Measurements from ENCODE around the gene ITSN1.
A peak's percentile ranks its signal among the peaks of the same experiment; 100 is the strongest.

ITSN1 gene

GRCh38 chr21:33682992-33683627 is 40.8 kb downstream of the ITSN1 start:
- POLR2A ChIA-PET: interaction anchor here (0.6 kb wide), 2 partner anchors 17 to 265 kb away, joined by 3 read pairs; no protein-coding TSS in a partner anchor
- CTCF ChIA-PET: interaction anchor here (1.1 kb wide), 1 partner anchor 218 kb away, joined by 4 read pairs; no protein-coding TSS in a partner anchor
- peak; percentile 66 for DNase-seq (ENCODE audit: low read depth, low spot score)
- no peak overlapping the region for H3K4me3 ChIP-seq (ENCODE audit: low read depth, low read length)
- no peak for TF ChIP-seq CTCF (IDR thresholded peaks at IDR 0.05; ENCODE audit: insufficient read depth, low read length, missing control alignments)

GRCh38 chr21:33684068-33684467 is 41.8 kb downstream of the ITSN1 start:
- POLR2A ChIA-PET: interaction anchor here (0.6 kb wide), 1 partner anchor 18 kb away, joined by 3 read pairs; no protein-coding TSS in a partner anchor
- no peak for TF ChIP-seq CTCF (IDR thresholded peaks at IDR 0.05; ENCODE audit: insufficient read depth, low read length, missing control alignments)
- CTCF ChIA-PET: interaction anchor here (1.8 kb wide), 1 partner anchor 17 kb away, joined by 5 read pairs; no protein-coding TSS in a partner anchor
- no peak for DNase-seq (ENCODE audit: low read depth, low spot score)
- no peak overlapping the region for H3K4me3 ChIP-seq (ENCODE audit: low read depth, low read length)

- TF ChIP-seq CTCF (IDR thresholded peaks at IDR 0.05; ENCODE audit: insufficient read depth, low read length, missing control alignments): no peak
- CTCF ChIA-PET: interaction anchor here (0.6 to 1.8 kb wide), 4 partner anchors 14 to 210 kb away, joined by 3 to 5 read pairs (median 4); no protein-coding TSS in a partner anchor
- POLR2A ChIA-PET: interaction anchor here (0.9 kb wide), 1 partner anchor 263 kb away, joined by 5 read pairs; no protein-coding TSS in a partner anchor
- no peak overlapping the region for H3K4me3 ChIP-seq (ENCODE audit: low read depth, low read length)
- no peak for DNase-seq (ENCODE audit: low read depth, low spot score)
Measured at GRCh38 chr21:33684923-33685560, 42.7 kb downstream of the ITSN1 start.

DNA sequence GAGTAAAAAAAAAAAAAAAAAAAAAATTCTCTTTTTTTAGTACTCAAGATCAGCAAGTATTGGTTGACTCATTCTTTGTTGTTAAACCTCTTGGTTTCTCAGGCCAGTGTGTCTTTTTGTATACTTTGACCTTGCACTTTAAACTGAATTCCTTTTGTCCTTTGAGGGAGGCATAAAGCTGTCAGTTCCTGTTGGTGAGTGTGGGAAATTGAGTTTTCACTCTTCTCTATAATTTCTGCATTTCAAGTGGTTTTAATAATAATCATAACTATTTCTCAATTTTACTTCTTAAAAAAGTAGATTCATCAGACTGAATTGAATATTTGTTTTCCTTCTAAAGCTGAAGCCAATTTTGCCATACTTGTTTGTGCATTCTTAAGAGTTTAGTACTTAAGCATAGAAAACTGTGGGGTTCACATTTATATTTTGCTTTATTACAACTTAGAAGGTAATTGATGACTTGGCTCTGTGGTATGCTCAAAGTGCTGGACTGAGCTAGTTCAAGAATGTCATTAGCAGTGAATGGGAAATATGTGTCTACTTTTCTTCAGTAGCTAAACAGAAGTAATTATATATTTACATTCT is 43.4 kb downstream of the ITSN1 start:
- no peak for TF ChIP-seq CTCF (IDR thresholded peaks at IDR 0.05; ENCODE audit: insufficient read depth, low read length, missing control alignments)
- CTCF ChIA-PET: interaction anchor here (1.5 to 1.8 kb wide), 3 partner anchors 13 to 77 kb away, joined by 3 to 5 read pairs (median 5); no protein-coding TSS in a partner anchor
- H3K4me3 ChIP-seq (ENCODE audit: low read depth, low read length): no peak overlapping the region
- DNase-seq (ENCODE audit: low read depth, low spot score): peak; percentile 64
- POLR2A ChIA-PET: interaction anchor here (0.9 kb wide), 2 partner anchors 75 to 262 kb away, joined by 4 to 5 read pairs; no protein-coding TSS in a partner anchor

DNA sequence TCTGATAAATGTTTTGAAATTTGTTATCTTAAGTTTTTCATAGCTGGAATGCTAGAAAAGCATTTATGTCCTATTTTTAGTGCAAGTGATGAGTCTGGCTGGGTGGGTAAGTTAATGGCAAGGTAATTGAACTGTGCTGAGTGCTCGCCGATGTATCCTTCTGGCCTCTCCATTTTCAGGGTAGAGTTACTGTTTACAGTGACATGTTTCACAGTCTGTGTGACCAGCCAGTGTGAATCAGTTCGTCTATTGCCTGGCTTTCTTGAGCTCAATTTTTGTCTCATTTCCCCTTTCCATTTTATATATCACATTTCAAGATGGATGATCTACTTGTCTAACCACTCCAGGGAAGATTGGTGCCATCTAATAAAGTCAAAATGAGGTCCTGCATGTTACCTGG is 44.1 kb downstream of the ITSN1 start:
- H3K4me3 ChIP-seq (ENCODE audit: low read depth, low read length): no peak overlapping the region
- DNase-seq (ENCODE audit: low read depth, low spot score): no peak
- CTCF ChIA-PET: interaction anchor here (1.5 kb wide), 1 partner anchor 77 kb away, joined by 5 read pairs; no protein-coding TSS in a partner anchor
- POLR2A ChIA-PET: interaction anchor here (0.9 kb wide), 1 partner anchor 74 kb away, joined by 4 read pairs; no protein-coding TSS in a partner anchor
- no peak for TF ChIP-seq CTCF (IDR thresholded peaks at IDR 0.05; ENCODE audit: insufficient read depth, low read length, missing control alignments)

DNA sequence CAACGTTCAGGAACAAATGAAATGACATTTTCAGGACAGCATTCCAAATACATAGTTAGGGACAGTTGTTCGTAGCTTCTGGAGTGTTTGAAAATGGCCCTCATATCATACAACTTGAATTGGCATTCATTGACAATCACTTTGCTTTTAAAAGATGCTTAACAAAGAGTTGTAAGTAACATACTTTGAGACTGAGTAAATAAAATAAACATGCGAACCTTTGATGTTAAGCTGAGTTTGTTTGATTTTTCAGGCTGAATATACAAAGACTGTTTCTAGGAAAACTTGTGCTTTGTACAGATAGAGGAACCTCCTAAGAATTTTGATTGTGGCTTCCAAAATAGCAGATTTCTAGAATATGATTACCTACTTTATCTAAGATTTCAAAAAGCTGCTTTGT is 45.3 kb downstream of the ITSN1 start:
- no peak for TF ChIP-seq CTCF (IDR thresholded peaks at IDR 0.05; ENCODE audit: insufficient read depth, low read length, missing control alignments)
- ChIA-PET POLR2A (no interaction called here), CTCF (no interaction called here)
- no peak for DNase-seq (ENCODE audit: low read depth, low spot score)
- no peak overlapping the region for H3K4me3 ChIP-seq (ENCODE audit: low read depth, low read length)

All from AG04449 (cell line).